GM18951 (cell line): ENCODE measurements around the gene BBOX1.
"Not testable (repeated sequence)": the region's sequence is repeated elsewhere in the genome, so short reads cannot be mapped to it uniquely, and the experiment has no call there.

Experiments
- POLR2A ChIP-seq: IDR thresholded peaks from 4 replicates; pipeline ENCODE4 v1.6.1; 2011; ENCODE audit warnings: mild to moderate bottlenecking; ENCODE audit not compliant: insufficient read length, insufficient read depth; ENCODE audit errors: extremely low read depth
- in situ Hi-C: fragments of 300-500 bp; cut with MboI; formaldehyde crosslinking; loops from one replicate; pipeline ENCODE4 v1.12.0; 2022; ENCODE audit warnings: low sequenced_read_pairs, mixed read lengths, inconsistent platforms; ENCODE audit not compliant: unreplicated experiment

The BBOX1 gene

GRCh38 chr11:27040302-27041115 is at the start of gene BBOX1:
TSS of gene BBOX1 (plus strand) at chr11:27040815. CDS start at chr11:27055431, 14,616 bp downstream.
- in situ Hi-C loops, result no loop called here

DNA sequence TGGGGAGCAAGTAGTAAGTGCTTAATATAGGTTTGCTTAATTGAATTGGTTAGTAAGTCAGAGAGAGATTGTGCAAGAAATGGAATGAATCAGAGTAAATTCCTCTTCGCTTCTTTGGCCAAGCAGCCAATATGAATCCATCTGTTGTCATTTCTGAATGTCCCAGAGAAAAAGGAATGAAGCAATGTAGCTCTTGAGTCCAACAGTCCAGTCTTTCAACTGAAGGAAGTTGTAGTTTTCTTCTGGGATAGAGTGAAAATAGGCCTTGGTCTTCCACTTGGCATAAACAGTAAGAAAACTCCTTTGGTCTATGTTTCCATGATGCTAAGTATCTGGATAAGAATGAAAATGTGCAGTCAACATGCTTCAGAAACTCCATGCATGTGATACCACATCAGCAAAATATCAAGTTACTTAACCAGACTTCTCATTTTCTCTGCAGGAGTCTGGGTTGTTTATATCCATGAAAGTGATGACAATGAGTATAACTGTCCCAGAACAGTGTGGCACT is 48.5 kb upstream of the BBOX1 start:
- in situ Hi-C loops, result no loop called here

More at GRCh38 chr11:27040302-27041115, at the start of gene BBOX1:
- TF ChIP-seq POLR2A, result no peak

DNA sequence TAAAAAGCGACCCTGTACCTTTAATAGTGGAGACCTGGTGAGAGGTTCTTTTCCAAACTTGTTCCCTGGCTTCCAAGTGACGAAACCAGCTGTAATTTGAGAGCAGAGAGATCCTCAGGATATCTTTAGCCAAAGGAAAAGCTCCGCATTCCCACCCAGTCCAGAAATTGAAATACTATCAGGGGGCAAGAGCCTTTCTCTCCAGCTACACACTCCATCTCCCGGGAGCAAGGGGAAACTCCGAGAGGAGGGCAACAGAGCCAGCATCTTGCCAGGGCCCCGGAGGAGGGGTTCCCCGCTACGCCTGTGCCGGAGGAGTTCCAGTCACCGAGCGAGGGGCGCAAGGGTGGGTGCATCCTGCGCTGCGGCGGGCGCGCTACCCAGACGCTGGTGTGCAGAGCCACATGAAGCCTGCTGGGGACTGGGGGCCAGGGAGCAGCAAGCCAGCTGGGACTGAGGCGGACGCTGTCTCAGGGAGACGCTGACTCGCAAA is 46.6 kb upstream of the BBOX1 start, which contains the start of gene FIBIN:
Gene FIBIN, plus strand, starts transcription at position 148 of the 493 bp plus-strand sequence. CDS start 415 bp downstream, outside the sequence.
- in situ Hi-C loops, result no loop called here
- TF ChIP-seq POLR2A, result no peak

More for the DNA sequence above, 48.5 kb upstream of the BBOX1 start:
- no peak for TF ChIP-seq POLR2A

DNA sequence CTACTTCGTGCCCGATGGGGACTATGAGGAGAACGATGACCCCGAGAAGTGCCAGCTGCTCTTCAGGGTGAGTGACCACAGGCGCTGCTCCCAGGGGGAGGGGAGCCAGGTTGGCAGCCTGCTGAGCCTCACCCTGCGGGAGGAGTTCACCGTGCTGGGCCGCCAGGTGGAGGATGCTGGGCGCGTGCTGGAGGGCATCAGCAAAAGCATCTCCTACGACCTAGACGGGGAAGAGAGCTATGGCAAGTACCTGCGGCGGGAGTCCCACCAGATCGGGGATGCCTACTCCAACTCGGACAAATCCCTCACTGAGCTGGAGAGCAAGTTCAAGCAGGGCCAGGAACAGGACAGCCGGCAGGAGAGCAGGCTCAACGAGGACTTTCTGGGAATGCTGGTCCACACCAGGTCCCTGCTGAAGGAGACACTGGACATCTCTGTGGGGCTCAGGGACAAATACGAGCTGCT is 46.0 kb upstream of the BBOX1 start:
- no peak for TF ChIP-seq POLR2A
- in situ Hi-C loops, result no loop called here

DNA sequence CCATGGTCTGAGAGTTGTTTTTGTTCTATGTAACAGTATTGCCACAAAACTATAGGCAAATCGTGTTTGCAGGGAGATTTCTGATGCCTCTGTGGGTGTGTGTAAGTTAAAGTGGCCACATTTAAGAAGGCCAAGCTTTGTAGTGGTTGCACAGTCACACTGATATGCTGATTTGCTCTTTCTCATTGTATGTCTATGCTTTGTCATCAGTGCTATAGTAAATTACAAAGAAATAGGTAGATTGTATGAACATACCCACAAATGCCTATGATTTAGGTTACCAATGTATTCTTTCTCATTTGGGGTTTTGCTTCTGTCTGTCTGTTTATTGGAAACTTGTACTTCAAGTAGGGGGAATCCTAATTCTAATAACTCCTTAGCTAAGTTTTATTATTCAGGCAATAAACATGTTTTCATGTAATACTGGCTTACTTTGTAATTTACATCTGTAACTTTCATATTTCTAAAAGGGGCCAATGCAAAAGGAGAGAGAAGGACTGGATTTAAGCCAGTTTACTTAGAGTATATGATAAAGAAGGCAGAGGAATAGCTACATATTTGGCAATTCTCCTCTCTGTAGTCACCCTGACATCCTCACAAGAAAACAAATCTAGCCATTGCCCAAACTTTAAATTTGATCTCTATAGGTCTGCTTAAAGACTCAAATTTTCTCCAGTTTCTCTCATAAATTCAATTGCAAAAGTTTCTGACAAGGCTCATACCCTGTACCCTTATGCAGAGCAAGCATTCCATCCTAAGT is 44.7 kb upstream of the BBOX1 start:
- TF ChIP-seq POLR2A, result no peak
- in situ Hi-C loops, result no loop called here

GRCh38 chr11:26997378-26997777 is 43.2 kb upstream of the BBOX1 start:
- in situ Hi-C loops, result no loop called here
- TF ChIP-seq POLR2A, result no peak

DNA sequence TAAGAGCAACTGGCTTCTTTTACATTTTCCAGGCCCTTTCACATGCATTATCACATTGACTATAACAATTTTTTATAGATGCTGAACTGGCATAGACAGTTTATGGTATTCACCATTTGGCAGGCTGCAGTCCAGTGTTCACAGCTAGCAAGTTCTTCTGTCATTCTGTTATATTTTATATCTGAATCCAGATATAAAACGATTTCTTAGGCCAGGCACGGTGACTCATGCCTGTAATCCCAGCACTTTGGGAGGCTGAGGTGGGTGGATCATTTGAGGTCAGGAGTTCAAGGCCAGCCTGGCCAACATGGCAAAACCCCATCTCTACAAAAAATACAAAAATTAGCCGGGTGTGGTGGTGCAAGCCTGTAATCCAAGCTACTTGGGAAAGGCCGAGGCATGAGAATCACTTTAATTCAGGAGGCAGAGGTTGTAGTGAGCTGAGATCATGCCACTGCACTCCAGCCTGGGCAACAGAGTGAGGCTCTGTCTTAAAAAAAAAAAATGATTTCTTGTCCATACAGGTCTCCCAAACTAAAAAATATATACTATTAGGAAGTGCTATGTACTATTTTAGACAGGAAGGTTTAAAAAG is 39.4 kb upstream of the BBOX1 start:
- in situ Hi-C loops, result not testable (repeated sequence)

GRCh38 chr11:27002431-27002830 is 38.2 kb upstream of the BBOX1 start:
- in situ Hi-C loops, result no loop called here
- no peak for TF ChIP-seq POLR2A

DNA sequence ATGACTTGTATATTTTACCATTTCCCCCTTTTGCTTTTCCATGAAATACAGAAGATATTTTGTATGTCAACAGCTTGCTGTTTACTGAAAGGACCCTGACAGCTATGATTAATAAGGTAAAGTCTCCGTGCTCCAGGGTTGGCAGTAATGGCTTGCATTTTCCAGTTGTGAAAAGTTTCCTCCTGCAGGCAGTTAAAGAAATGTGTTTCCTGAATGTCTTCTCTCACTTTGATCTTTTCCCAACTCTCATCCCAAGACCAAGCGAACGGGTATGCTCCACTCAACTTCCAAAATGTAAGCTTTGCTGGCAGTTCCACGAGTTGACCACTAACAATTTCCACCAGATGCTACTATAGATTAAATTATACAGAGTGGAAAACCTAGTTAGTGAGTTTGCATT is 37.8 kb upstream of the BBOX1 start:
- no peak for TF ChIP-seq POLR2A
- in situ Hi-C loops, result no loop called here

GRCh38 chr11:27004103-27004502 is 36.5 kb upstream of the BBOX1 start:
- in situ Hi-C loops, result no loop called here
- TF ChIP-seq POLR2A, result no peak

DNA sequence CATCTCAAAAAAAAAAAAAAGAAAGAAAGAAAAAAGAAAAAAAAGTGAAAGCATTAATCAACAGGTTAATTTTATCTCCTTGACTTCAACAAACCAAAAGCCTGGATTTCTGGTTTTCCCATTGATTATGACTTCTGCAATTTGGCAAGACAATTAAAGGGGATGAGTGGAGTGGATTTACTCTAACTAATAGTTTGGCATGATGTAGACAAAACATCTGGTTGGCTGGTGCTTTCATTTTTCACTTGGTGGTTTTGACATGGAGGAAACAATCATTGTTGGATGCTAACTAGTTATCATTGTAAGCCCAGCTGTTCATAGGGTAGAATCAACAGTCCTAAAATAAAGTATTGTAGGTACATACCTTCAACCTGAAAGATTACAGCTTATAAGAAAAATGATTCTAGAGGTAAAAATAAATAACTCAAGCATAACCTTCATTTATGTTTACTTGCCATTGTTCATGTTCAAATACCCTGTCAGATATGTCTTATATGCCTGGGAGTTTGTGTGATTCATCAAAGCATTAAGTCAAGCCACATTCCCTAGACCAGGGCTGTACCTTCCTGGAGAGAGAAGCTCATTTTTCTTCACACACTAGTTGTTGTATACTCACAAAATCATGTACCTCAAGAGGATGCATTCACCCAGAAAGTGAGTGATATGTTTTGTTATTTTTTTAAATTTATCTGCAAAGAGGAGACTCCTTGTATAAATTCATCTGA is 31.6 kb upstream of the BBOX1 start:
- in situ Hi-C loops, result no loop called here
- TF ChIP-seq POLR2A, result no peak

DNA sequence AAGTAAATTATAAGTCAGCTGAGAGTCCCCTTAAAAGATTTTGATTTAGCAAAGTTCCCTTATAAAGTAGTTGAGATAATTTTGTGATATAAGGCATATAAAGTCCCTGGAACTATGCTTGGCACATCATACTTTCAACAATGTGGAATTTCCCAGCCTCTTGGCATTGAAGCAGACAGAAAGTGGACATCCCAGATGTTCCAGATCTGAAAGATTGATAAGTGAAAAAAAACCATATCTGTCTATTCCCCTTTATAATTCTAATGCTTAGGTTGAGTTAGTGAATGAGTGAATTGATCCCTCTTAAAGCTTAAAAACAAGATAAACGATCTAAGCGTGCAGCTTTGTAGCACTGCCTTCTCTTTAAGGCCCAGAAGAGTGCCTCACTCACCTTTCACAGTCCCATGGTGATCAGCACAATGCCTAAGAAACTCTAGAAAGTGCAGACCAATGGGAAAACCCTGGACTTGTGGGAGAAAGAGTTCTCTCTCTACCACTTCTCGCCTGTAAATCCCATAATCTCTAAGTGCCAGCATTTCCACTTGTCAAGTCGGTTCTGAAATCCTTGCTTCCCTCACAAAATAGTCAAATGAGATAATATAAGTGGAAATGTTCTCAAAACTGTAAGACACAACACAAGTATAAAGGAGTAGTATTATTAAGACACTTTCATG is 28.9 kb upstream of the BBOX1 start:
- TF ChIP-seq POLR2A, result no peak
- in situ Hi-C loops, result no loop called here
